HEK293 (cell line): ENCODE measurements around the gene ATP5ME.

ENCODE experiments used
- CTCF ChIA-PET: fragments of 350-600 bp; formaldehyde crosslinking; extraction: SDS; loops from one replicate; lab custom pipeline; 2021; ENCODE audit warnings: antibody characterized with exemption; lab: Yijun Ruan, JAX
- POLR2A ChIA-PET: fragments of 300-600 bp; formaldehyde crosslinking; extraction: SDS; loops from one replicate; lab custom pipeline; 2020; ENCODE audit warnings: antibody characterized with exemption, inconsistent platforms; lab: Yijun Ruan, JAX
- H3K27ac ChIP-seq: fragments of 200-500 bp; sonication (Bioruptor generic); 2 replicates; pipeline ENCODE4 v1.5.1; 2014; ENCODE audit warnings: low read depth, low read length, control low read depth, inconsistent platforms; ENCODE audit errors: extremely low read depth
- H3K36me3 ChIP-seq, 2 experiments: fragments of 200-500 bp in 1 of 2; sonication (Bioruptor generic) in 1 of 2; 1 replicate in 1 of 2; 2 replicates in 1 of 2; pipeline ENCODE4 v1.5.1; 2014 to 2017; ENCODE audit warnings: inconsistent platforms in 2 of 2, low read length in 2 of 2; ENCODE audit not compliant: control insufficient read depth in 2 of 2, insufficient read depth in 1 of 2
- H3K4me1 ChIP-seq: fragments of 200-500 bp; sonication (Bioruptor generic); 2 replicates; pipeline ENCODE4 v1.5.1; 2014; ENCODE audit warnings: mild to moderate bottlenecking, low read length, inconsistent platforms; ENCODE audit not compliant: control insufficient read depth, insufficient read depth
- H3K4me3 ChIP-seq: 2 replicates; pipeline ENCODE4 v1.5.1; 2011; ENCODE audit warnings: low read depth, mild to moderate bottlenecking, control low read depth, low read length, moderate library complexity
- H3K9me3 ChIP-seq: fragments of 200-500 bp; sonication (Bioruptor generic); 2 replicates; pipeline ENCODE4 v1.5.1; 2014; ENCODE audit warnings: low read depth, low read length, inconsistent platforms; ENCODE audit not compliant: control insufficient read depth, insufficient read depth
- EGR2 ChIP-seq: fragments of 450-650 bp; formaldehyde crosslinking; IDR thresholded peaks from 2 replicates; pipeline ENCODE4 v1.5.1; 2016; ENCODE audit warnings: low read depth, missing biosample characterization, missing genetic modification characterization
- OVOL3 ChIP-seq: fragments of 450-650 bp; formaldehyde crosslinking; IDR thresholded peaks from 2 replicates; pipeline ENCODE4 v1.5.1; 2016; ENCODE audit warnings: missing biosample characterization, missing genetic modification characterization
- YY1 ChIP-seq: fragments of 450-650 bp; formaldehyde crosslinking; IDR thresholded peaks from 2 replicates; pipeline ENCODE4 v1.5.1; 2018; ENCODE audit warnings: missing biosample characterization, missing genetic modification characterization
- ZNF114 ChIP-seq: fragments of 450-650 bp; formaldehyde crosslinking; IDR thresholded peaks from 2 replicates; pipeline ENCODE4 v1.5.0; 2017; ENCODE audit warnings: missing biosample characterization, missing genetic modification characterization
- ZNF132 ChIP-seq: fragments of 450-650 bp; formaldehyde crosslinking; IDR thresholded peaks from 2 replicates; pipeline ENCODE4 v1.5.1; 2017; ENCODE audit warnings: missing biosample characterization, missing genetic modification characterization, borderline replicate concordance
- ZNF138 ChIP-seq: fragments of 450-650 bp; formaldehyde crosslinking; IDR thresholded peaks from 2 replicates; pipeline ENCODE4 v1.5.1; 2016; ENCODE audit warnings: missing biosample characterization, missing genetic modification characterization, borderline replicate concordance
- ZNF155 ChIP-seq: fragments of 450-650 bp; formaldehyde crosslinking; IDR thresholded peaks from 2 replicates; pipeline ENCODE4 v1.5.1; 2016; ENCODE audit warnings: missing biosample characterization, missing genetic modification characterization
- ZNF211 ChIP-seq: fragments of 450-650 bp; formaldehyde crosslinking; IDR thresholded peaks from 2 replicates; pipeline ENCODE4 v1.5.1; 2016; ENCODE audit warnings: low read depth, missing biosample characterization, missing genetic modification characterization
- ZNF248 ChIP-seq: fragments of 450-650 bp; formaldehyde crosslinking; IDR thresholded peaks from 2 replicates; pipeline ENCODE4 v1.5.1; 2017; ENCODE audit warnings: missing biosample characterization, missing genetic modification characterization
- ZNF292 ChIP-seq: fragments of 450-650 bp; formaldehyde crosslinking; IDR thresholded peaks from 2 replicates; pipeline ENCODE4 v1.5.1; 2016; ENCODE audit warnings: low read depth, missing biosample characterization, missing genetic modification characterization, borderline replicate concordance
- ZNF426 ChIP-seq: fragments of 450-650 bp; formaldehyde crosslinking; IDR thresholded peaks from 2 replicates; pipeline ENCODE4 v1.5.1; 2017; ENCODE audit warnings: missing biosample characterization, missing genetic modification characterization, mild to moderate bottlenecking, inconsistent platforms, moderate library complexity
- ZNF530 ChIP-seq: fragments of 450-650 bp; formaldehyde crosslinking; IDR thresholded peaks from 2 replicates; pipeline ENCODE4 v1.5.1; 2016; ENCODE audit warnings: low read depth, missing biosample characterization, missing genetic modification characterization
- ZNF654 ChIP-seq: fragments of 450-650 bp; formaldehyde crosslinking; IDR thresholded peaks from 2 replicates; pipeline ENCODE4 v1.5.1; 2016; ENCODE audit warnings: low read depth, missing biosample characterization, missing genetic modification characterization
- ZNF658 ChIP-seq: fragments of 450-650 bp; formaldehyde crosslinking; IDR thresholded peaks from 2 replicates; pipeline ENCODE4; 2016; ENCODE audit warnings: missing biosample characterization, missing genetic modification characterization
- ZNF76 ChIP-seq: fragments of 450-650 bp; formaldehyde crosslinking; IDR thresholded peaks from 2 replicates; pipeline ENCODE4; 2016; ENCODE audit warnings: low read depth, missing biosample characterization, missing genetic modification characterization, borderline replicate concordance
- ZSCAN23 ChIP-seq: fragments of 450-650 bp; formaldehyde crosslinking; IDR thresholded peaks from 2 replicates; pipeline ENCODE4 v1.5.1; 2016; ENCODE audit warnings: missing biosample characterization, missing genetic modification characterization
- ZXDB ChIP-seq: fragments of 450-650 bp; formaldehyde crosslinking; IDR thresholded peaks from 2 replicates; pipeline ENCODE4 v1.5.1; 2016; ENCODE audit warnings: missing biosample characterization, missing genetic modification characterization
- TF ChIP-seq, protein P1 (sequence below): fragments of 450-650 bp; formaldehyde crosslinking; IDR thresholded peaks from 2 replicates; pipeline ENCODE4 v1.5.1; 2016; ENCODE audit warnings: missing biosample characterization, missing genetic modification characterization
- TF ChIP-seq, protein P2 (sequence below): fragments of 450-650 bp; IDR thresholded peaks from 2 replicates; pipeline ENCODE4 v1.5.1; 2018; ENCODE audit warnings: missing biosample characterization, missing genetic modification characterization
- TF ChIP-seq, protein P3 (sequence below): fragments of 450-650 bp; formaldehyde crosslinking; IDR thresholded peaks from 2 replicates; pipeline ENCODE4 v1.5.1; 2016; ENCODE audit warnings: missing biosample characterization, missing genetic modification characterization
- TF ChIP-seq, protein P4 (sequence below): fragments of 450-650 bp; formaldehyde crosslinking; IDR thresholded peaks from 2 replicates; pipeline ENCODE4 v1.5.1; 2016; ENCODE audit warnings: missing biosample characterization, missing genetic modification characterization
- TF ChIP-seq, protein P5 (sequence below): fragments of 450-650 bp; formaldehyde crosslinking; IDR thresholded peaks from 2 replicates; pipeline ENCODE4 v1.5.1; 2017; ENCODE audit warnings: missing biosample characterization, missing genetic modification characterization

The ATP5ME gene

DNA sequence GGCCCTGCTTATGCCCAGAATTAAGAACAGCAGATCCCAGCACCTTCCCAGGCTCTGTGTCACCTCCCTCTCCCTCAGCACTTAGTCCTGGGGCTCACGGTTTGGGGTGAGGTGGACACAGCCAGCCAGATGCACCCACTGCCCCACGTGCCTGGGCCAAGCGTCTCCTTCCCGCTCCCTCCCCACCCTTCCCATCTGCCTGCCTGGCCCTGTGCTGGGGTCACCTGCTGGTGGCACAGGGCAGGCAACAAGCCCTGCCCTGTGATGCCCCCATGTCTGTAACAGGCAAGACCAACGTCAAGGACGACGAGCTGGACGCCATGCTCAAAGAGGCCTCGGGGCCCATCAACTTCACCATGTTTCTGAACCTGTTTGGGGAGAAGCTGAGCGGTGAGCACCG is 5.6 kb upstream of the ATP5ME start:
- Histone ChIP-seq H3K4me1 (peaks cover 3% of the 10 kb centered on the region), H3K4me3 (no peak overlapping the region), H3K27ac (no peak overlapping the region), H3K36me3 (peaks cover 0 to 8% of the 10 kb centered on the region in 2 experiments; a peak in 1 of 3 replicates), H3K9me3 (no peaks in the 10 kb centered on the region)
- ChIA-PET POLR2A (no interaction called here), CTCF (interaction anchor here (0.8 kb wide), 1 partner anchor 172 kb away, joined by 4 read pairs; no protein-coding TSS in a partner anchor)
- TF ChIP-seq ZXDB (tag by site-specific recombination) (no peak), ZNF248 (tag by site-specific recombination) (no peak), EGR2 (tag by site-specific recombination) (no peak), ZNF76 (tag by site-specific recombination) (no peak), ZNF426 (tag by site-specific recombination) (no peak), ZNF132 (tag by site-specific recombination) (no peak)

DNA sequence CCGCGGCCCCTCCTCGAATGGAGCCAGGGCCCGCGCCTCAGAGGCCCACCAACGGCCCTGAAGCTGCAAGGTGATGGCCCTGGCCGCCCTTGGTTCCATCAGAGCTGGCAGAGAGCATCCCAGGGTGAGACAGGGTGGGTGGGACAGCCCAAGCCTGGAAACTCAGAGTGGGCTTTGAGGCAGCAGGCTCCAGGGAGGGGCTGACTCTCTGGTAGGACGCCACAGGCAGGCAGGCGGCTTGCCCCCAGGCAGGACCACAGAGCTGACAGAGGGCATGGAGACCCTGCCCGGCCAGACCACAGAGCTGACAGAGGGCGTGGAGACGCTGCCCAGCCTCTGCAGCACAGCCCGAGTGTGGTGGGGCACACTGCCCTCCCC is 5.0 kb upstream of the ATP5ME start:
- Histone ChIP-seq H3K4me1 (peaks cover 3% of the 10 kb centered on the region), H3K27ac (no peak overlapping the region)
- TF ChIP-seq ZNF292 (tag by site-specific recombination) (no peak), YY1 (no peak), OVOL3 (tag by site-specific recombination) (no peak), ZNF530 (tag by site-specific recombination) (no peak), ZNF114 (no peak), ZNF211 (tag by site-specific recombination) (no peak), ZSCAN23 (tag by site-specific recombination) (no peak), ZNF138 (tag by site-specific recombination) (no peak), ZNF658 (tag by site-specific recombination) (no peak), ZNF654 (tag by site-specific recombination) (no peak), ZNF155 (tag by site-specific recombination) (no peak)
- TF ChIP-seq, protein P1, sequence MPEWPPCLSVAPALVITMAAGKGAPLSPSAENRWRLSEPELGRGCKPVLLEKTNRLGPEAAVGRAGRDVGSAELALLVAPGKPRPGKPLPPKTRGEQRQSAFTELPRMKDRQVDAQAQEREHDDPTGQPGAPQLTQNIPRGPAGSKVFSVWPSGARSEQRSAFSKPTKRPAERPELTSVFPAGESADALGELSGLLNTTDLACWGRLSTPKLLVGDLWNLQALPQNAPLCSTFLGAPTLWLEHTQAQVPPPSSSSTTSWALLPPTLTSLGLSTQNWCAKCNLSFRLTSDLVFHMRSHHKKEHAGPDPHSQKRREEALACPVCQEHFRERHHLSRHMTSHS (tag by site-specific recombination): no peak
- TF ChIP-seq, protein P2, sequence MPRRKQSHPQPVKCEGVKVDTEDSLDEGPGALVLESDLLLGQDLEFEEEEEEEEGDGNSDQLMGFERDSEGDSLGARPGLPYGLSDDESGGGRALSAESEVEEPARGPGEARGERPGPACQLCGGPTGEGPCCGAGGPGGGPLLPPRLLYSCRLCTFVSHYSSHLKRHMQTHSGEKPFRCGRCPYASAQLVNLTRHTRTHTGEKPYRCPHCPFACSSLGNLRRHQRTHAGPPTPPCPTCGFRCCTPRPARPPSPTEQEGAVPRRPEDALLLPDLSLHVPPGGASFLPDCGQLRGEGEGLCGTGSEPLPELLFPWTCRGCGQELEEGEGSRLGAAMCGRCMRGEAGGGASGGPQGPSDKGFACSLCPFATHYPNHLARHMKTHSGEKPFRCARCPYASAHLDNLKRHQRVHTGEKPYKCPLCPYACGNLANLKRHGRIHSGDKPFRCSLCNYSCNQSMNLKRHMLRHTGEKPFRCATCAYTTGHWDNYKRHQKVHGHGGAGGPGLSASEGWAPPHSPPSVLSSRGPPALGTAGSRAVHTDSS: no peak
- TF ChIP-seq, protein P3, sequence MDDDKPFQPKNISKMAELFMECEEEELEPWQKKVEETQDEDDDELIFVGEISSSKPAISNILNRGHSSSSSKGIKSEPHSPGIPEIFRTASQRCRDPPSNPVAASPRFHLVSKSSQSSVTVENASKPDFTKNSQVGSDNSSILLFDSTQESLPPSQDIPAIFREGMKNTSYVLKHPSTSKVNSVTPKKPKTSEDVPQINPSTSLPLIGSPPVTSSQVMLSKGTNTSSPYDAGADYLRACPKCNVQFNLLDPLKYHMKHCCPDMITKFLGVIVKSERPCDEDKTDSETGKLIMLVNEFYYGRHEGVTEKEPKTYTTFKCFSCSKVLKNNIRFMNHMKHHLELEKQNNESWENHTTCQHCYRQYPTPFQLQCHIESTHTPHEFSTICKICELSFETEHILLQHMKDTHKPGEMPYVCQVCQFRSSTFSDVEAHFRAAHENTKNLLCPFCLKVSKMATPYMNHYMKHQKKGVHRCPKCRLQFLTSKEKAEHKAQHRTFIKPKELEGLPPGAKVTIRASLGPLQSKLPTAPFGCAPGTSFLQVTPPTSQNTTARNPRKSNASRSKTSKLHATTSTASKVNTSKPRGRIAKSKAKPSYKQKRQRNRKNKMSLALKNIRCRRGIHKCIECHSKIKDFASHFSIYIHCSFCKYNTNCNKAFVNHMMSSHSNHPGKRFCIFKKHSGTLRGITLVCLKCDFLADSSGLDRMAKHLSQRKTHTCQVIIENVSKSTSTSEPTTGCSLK (tag by site-specific recombination): no peak
- TF ChIP-seq, protein P4, sequence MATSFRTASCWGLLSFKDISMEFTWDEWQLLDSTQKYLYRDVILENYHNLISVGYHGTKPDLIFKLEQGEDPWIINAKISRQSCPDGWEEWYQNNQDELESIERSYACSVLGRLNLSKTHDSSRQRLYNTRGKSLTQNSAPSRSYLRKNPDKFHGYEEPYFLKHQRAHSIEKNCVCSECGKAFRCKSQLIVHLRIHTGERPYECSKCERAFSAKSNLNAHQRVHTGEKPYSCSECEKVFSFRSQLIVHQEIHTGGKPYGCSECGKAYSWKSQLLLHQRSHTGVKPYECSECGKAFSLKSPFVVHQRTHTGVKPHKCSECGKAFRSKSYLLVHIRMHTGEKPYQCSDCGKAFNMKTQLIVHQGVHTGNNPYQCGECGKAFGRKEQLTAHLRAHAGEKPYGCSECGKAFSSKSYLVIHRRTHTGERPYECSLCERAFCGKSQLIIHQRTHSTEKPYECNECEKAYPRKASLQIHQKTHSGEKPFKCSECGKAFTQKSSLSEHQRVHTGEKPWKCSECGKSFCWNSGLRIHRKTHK: no peak
- TF ChIP-seq, protein P5, sequence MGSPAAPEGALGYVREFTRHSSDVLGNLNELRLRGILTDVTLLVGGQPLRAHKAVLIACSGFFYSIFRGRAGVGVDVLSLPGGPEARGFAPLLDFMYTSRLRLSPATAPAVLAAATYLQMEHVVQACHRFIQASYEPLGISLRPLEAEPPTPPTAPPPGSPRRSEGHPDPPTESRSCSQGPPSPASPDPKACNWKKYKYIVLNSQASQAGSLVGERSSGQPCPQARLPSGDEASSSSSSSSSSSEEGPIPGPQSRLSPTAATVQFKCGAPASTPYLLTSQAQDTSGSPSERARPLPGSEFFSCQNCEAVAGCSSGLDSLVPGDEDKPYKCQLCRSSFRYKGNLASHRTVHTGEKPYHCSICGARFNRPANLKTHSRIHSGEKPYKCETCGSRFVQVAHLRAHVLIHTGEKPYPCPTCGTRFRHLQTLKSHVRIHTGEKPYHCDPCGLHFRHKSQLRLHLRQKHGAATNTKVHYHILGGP: no peak
- TF ChIP-seq, all 188 proteins: peak for 0
- H3K36me3 ChIP-seq: peaks cover 0 to 8% of the 10 kb centered on the region in 2 experiments; a peak in 1 of 3 replicates
- H3K4me3 ChIP-seq: no peak overlapping the region
- POLR2A ChIA-PET: no interaction called here
- H3K9me3 ChIP-seq: no peaks in the 10 kb centered on the region
- CTCF ChIA-PET: no interaction called here
